GM18519 (cell line): ENCODE results near the gene RLBP1.

Experiments
- ATAC-seq: cut with Tn5 transposase; IDR thresholded peaks from one replicate; pipeline ENCODE4 v1.9.1; 2021; ENCODE audit warnings: mild to moderate bottlenecking, moderate library complexity; ENCODE audit not compliant: unreplicated experiment, low FRiP score

The RLBP1 gene

DNA sequence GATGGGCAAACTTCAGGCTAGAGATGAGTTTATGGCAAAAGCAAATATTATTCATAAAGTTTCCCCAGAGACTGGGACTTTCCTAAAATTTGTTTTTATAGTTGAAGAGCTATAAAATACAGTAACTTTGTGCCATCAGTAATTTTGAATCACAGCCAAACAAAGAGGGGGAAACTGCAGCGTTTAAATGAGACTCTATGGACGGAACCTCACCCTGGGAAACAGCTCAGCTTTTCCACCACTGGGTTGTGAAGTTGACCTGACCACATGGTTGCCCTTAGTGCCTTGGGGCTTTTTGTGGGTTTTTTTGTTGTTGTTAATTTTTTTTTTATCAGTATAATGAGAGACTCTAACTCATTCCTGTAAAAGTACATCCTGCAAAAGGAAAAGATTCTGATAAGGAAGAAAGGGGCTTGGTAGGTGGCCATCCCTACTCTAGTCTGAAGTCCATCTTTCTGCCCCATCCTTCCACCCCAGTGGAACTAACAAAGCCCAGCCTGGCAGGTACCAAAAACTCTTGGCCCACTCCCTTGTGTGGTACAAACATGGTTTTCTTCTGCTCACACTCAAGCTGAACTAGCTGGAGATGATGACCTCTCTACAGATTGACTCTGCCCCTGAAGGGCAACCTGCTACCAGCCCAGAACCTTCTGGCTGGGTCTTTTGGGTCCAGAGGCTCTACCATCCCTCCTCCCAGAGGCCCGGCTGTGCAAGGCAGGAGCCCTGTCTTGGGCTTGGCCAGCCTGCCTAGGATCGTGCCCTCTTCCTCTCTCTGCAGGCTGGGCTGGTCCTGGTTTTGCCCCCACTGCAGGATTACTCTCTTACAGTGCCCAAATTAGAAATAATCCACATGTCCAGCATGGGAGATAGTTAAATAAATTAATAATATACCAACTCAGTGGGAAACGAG lies 41.2 kb downstream of the RLBP1 start:
- no peak for ATAC-seq

DNA sequence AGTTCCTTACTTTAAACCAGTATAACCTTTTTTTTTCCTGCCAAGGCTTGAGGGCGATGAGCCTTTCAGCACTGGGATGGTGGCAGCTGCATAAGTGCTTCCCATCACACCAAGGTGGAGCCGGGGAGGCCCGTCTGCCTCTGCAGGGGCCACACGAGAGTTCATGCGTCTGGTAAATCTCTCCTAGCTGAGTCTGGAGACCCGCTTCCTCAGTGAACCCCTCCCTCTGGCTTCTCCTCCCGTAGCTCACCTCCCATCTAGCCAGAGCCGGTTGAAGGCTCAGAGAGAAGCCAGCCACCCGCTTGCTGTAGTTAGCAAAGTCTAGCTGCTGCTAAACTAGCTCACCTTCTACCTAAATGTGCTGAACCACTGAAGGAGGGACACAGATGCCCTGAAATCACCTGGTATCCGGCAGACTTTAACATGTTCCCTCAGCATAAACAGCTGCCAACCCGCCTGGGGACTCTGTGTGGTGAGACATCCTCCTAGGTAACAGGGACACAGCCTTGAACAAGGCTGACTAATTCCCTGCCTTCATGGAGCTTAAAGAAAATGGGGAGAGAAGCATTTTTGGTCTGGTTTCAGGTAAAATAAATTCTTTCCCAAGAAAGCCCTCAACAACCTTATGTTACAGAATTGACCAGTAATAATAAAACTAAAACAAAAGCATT lies 42.9 kb downstream of the RLBP1 start:
- ATAC-seq: no peak

DNA sequence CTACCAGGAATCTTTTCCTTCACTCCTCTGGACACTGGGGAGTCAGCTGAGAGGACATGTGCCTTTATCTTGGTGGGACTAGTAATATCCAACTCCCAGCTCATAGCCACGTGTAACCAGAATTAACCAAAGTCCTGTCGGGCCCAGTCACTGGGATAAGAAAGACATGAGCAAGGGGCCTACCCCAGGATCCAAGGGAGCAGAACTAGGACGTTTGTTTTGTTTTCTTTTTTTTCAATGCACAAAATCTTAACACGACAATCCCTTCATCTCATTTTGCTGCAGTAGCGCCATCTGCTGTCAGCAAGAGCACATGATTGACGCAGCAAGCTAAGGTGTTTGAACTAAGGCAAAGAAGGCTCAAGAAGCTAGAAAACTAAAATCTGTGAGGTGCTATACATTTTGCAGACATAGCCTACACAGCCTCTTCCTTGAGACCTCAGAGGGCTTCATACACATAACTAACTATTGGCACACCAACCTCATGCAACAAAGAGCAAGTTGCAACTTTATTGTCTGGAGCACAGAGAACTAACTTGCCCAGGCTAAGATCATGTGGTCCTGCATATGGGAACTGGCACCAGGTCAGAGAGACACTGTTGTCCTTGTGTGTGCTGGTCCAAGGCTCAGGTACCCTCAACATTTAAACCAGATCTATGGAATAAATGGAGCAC lies 43.6 kb downstream of the RLBP1 start:
- no peak for ATAC-seq

DNA sequence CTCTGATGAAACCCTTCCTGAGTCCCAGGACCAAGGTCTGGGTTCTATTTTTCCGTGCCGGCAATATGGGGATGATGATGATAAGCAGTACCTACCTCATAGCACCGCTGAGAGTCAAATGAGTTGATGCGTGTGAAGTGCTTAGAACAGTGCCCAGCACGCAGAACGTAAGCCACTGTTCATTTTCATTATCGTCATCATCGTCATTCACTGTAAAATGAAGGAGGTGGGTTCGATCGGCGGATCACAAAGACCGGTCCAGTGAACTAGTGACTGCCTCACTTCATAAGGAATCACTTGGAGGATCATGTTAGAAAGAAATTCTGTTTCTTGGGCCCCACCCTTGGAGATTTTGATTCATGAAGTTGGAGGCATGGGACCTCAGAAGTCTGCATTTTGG lies 44.3 kb downstream of the RLBP1 start:
- no peak for ATAC-seq

DNA sequence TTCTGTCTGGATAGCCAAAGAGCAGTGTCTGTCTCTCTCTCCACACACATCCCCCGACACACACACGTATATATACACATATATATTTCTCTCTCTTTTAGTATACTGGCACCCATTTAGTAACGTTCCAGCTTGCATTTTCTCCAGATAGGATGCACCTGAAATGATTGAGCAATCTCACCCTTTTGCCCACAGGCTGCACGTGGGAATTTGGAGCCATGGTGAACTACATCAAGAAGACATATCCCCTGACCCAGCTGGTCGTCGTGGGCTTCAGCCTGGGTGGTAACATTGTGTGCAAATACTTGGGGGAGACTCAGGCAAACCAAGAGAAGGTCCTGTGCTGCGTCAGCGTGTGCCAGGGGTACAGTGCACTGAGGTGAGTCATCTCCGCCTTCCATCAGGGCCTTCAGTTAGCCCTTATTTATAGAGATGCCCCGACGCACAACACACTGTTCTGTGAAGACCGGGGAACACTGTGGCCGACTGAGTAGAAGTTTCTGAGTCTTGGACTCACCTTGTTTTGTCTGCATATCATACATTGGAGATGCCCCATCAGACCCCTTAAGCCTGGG lies 45.7 kb downstream of the RLBP1 start:
- ATAC-seq: no peak

DNA sequence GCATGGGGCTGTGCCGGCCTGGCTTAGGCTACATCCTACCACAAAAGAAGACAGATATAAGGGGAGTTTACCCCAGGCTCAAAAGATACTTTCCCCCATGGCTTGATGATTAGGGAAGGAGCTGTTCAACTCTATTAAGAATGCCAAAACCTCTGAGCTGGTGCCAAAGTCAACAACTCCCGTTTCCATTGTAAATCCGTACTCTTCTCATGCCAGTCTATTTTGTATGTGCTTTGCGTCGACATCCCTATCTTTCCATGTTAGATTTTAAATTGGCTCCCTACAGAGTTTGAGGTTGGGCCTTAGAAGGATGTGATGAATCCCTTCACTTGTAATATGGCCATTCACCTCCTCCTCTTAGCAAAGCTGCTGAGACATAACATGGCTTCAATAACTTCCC lies 46.9 kb downstream of the RLBP1 start:
- ATAC-seq: no peak

DNA sequence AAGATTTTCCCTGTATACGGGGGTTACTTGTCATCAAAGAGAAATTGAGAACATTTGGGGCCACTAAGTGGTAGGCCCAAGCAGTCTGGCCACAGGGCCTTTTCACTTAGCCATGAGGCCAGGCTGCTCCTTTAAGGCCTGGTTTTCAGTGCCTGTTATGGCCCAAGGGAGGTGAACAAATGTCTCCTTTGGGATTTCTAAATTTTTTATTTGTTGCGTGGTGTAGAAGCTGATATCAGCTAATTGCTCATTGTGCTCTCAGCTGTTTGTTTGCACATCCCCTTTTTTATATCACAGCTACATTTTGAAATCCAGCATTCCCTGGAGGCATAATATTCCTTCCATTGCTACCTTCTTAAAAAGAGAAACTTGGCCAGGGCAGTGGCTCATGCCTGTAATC lies 48.5 kb downstream of the RLBP1 start:
- no peak for ATAC-seq

DNA sequence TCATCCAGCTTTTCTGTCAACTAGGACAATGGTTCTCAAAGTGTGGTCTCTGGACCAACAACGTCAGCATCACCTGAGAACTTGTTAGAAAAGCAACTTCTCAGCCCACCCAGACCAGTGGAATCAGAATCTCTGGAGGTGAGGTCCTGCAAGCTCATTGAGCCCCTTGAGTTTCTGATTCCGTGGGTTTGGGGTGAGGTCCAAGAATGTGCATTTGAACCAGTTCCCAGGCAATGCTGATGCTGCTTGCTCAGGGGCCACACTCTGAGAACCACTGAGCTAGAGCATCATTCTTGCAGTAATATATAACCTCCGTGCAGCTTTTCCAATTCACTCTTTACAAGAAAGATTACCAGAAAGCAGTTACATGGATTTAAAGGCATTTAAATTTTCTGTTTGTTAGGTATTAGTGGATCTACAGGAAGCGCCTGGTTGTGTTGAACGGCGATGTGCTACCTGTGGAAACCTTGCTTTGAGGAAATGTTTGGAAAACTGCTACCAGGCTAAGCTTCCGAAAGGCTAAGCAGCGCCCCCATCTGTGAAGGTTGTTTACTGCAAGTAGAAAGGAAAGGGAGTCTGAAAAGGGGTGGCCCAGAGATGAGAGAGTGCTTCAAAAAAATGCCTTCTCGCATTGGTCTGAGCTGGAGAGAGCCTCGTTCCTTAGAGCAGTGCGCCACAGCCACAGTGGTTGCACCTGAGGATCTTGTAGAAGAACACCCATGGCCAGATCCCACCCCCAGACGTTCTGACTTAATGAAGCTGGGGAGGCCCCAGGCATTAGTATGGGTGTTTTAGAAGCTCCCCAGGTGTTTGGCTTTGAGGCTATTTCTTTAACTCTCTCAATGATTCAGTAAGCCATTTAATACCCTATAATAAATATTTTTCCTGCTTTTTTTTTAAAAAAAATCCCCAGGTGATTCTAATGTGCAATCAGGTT lies 50.0 kb downstream of the RLBP1 start:
- no peak for ATAC-seq

DNA sequence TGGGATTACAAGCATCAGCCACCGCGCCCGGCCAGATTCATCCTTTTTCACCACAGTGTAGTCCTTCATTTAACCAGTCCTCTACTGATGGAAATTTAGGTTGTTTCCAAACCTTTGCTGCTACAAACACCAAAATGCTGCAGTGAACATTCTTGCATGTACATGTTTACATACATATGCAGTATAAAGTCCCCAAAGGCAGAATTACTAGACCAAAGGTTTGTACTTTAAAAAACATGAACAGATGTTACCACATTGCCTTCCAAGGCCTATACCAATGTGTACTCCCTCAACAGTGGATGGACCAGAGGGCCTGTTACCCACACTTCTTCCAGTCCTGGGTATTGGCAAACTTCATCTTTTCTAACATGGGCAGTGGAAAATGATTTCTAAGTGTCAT lies 51.0 kb downstream of the RLBP1 start:
- ATAC-seq: no peak

DNA sequence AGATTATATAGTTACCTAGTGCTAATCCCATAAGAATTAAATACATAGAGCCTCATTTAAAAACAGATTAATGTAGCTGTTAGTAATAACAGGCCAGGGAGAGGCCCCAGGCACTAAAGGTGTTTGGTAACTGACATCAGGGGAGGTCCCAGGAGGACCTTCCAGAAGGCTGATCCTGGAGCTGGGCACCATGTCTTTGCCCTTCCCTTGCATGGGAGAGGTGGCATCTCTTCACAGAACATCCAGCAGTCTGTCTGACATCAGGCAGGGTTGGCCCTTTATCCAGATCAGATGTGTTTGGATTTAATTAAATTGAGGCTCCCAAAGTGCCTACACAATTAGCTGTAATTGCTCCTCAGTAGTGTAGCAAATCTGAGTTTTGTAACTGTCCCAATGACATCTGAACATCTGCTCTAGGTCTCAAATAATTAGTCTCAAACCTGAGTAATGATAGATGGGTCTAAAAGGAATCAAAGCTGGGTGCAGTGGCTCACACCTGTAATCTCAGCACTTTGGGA lies 53.0 kb downstream of the RLBP1 start:
- ATAC-seq: no peak

DNA sequence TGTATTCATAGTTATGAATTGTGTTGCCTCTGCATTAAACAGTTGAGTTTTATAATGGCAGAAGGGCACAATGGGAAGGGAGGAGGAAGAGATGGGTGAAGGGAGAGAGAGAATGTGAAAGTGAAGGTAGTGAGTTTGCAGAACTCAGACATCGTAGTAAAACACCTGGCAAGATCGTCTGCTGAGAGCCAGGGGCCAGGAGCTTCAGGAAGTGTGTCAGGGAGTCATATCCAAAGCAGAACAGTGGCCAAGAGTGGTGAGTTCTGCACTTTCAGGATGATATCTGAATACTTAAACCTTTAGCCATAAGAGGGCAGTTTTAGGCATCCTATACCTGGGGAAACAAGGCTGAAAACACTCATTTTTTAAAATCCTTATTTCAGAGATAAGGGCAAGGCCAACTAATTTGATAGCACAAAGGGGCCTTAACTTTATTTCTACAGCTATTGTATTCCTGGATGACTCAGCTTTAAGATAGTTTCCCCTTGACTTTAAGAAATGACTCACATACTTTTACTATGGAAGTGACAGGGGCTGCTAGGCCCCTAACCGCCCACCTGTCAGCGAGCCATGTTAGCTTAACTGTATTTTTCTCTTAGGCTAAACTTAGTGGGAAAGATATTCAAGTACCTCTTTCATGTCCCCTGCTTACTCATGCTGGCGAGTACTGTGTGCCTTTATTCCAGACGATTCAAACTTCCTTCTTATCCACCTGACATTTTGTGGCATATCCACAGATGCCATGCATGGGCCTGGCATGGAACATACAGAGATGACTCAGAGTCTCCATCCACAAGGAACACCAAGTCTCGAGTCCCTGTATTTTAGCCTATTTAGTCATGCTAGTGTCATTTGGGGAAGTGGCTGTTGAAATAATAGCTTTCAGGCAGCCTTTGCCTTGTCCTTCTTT lies 53.9 kb downstream of the RLBP1 start:
- ATAC-seq: peak; percentile 40

DNA sequence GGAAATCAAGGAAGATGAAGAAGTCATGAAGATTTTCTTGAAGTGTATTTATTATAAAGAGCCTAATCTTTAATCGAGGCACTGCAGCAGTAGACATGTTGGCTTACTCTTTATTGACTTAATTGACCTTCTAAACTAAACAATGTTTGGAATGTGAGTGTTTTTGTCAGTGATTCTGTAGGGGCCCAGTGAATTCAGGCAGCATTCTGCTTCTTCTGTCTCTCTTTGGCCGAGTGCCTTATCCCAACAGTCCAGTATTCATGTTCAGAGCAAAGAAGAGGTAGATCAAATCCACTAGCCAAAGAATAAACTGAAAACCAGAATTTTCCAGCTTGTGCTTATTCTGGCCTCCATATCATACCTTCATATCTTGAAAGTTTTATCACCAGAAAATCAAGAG lies 55.7 kb downstream of the RLBP1 start:
- no peak for ATAC-seq

DNA sequence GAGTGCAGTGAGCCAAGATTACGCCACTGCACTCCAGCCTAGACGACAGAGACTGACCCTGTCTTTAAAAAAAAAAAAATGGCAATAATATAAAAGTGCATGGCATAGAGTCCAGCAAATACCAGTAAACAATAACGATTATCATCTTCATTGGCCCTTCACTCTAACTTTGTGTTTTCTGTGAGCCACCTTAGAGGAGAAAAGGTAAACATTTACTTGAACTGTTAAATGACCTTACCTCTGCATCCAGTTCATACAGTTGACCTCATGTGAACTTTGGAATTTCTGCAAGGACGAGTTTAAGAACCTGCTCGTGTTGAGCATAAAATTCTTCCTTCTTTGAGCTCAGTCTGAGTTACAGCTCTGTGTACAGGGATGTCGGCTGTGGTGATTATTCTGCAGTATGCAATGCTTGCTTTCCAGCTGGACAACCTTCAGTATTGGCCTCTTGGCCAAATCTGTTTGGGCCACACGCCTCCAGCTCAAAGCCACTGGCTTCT lies 56.6 kb downstream of the RLBP1 start:
- no peak for ATAC-seq

DNA sequence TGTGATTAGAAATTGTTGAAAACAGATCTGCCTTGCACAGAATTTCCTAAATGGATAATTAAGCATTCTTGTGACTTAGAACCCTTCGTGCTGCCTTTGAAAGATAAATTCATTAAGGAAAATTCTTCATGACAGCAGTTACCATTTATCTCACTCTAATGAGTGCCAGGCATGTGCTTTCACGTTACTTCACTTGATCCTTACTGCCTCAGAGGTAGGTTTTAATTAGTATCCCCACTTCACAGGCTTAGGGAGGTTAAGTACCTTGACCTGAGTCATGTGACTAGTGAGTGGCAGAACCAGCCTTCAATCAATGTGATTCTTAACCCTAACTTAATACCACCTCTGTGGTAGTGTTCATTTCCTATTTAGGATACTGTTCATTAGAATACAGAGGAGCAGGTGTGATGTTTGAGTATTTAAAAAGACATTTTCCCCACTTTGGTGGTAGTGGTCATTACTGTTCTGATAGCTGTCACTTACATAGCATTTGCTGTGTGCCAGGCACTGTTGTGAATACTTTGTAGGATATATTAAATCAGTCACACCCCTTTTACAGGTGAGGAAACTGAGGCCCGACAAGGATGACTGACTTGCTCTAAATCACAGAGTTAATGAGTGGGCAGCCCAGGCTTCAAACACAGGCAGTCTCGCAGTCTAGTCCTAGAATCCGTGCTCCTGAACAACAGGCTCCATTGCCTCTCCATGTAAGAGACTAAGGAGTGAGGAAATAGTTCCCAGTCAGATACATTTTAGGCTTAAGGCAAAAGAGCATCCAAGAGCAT lies 57.9 kb downstream of the RLBP1 start:
- ATAC-seq: no peak

DNA sequence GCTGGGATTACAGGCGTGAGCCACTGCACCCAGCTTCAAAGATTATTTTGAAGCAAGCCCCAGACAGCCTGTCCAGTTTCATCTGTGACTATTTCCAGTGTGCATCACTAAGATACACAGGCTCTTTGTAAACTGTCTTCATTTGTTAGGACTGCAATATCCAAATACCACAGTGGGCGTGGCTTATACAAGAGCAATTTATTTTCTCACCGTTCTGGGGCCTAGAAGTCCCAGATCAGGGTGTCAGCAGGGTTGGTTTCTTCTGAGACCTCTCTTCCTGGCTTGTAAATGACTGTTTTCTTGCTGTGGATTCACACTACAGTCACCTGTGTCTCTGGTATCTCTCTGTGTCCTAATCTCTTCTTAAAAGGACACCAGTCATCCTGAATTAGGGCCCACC lies 59.7 kb downstream of the RLBP1 start:
- ATAC-seq: no peak
